Measurements from ENCODE around the gene PUS3. TPM values are rescaled to one million over a fixed set of nuclear protein-coding genes. Genes with fewer than 3 reads are reported as not detected.

Gene PUS3
- total RNA-seq, 4 donors from 2014 or later, result 9.2 to 11.9 (median 10.7) TPM

GRCh38 chr11:125950178-125950490 lies 47.1 kb upstream of the PUS3 start:
- TF ChIP-seq POLR2A (IDR thresholded peaks at IDR 0.05) (no peak), CTCF (IDR thresholded peaks at IDR 0.05) (no peak)
- peaks cover 13 to 37% (median 23%) of the 10 kb centered on the region in 3 donors for H3K4me1 ChIP-seq
- no peaks in the 10 kb centered on the region for H3K36me3 ChIP-seq
- intact Hi-C loops (cut with DNase I), result no loop called here
- DNase-seq, result no peak
- H3K9me3 ChIP-seq, result no peaks in the 10 kb centered on the region
- H3K27ac ChIP-seq, result no peak overlapping the region
- peaks cover 0 to 9% (median 0%) of the 10 kb centered on the region in 4 donors for H3K27me3 ChIP-seq
- WGBS, 2 donors, result 85% methylated on average over 6 of the region's 11 CpGs; no CpG with 5 or more reads in 1 of the 2 donors
- H3K4me3 ChIP-seq, result no peak overlapping the region

GRCh38 chr11:125949271-125950177 lies 46.5 kb upstream of the PUS3 start:
- intact Hi-C loops (cut with DNase I), result loop anchor here (10.0 kb wide), 1 partner anchor 105 kb away; no protein-coding TSS in a partner anchor
- Histone ChIP-seq H3K4me1 (peaks cover 13 to 37% (median 23%) of the 10 kb centered on the region in 3 donors), H3K9me3 (no peaks in the 10 kb centered on the region), H3K36me3 (no peaks in the 10 kb centered on the region), H3K27me3 (peaks cover 0 to 9% (median 0%) of the 10 kb centered on the region in 4 donors), H3K27ac (no peak overlapping the region), H3K4me3 (no peak overlapping the region)
- no peak for DNase-seq
- TF ChIP-seq CTCF (IDR thresholded peaks at IDR 0.05) (no peak), POLR2A (IDR thresholded peaks at IDR 0.05) (no peak)
- WGBS, 2 donors, result 89 to 90% methylated on average over 19 to 21 of the region's 22 CpGs

- TF ChIP-seq CTCF (IDR thresholded peaks at IDR 0.05) (no peak), POLR2A (IDR thresholded peaks at IDR 0.05) (no peak)
- Histone ChIP-seq H3K9me3 (no peaks in the 10 kb centered on the region), H3K36me3 (no peaks in the 10 kb centered on the region), H3K27ac (no peak overlapping the region), H3K27me3 (peaks cover 0 to 9% (median 0%) of the 10 kb centered on the region in 4 donors), H3K4me1 (peaks cover 13 to 31% (median 22%) of the 10 kb centered on the region in 3 donors), H3K4me3 (no peak overlapping the region)
- WGBS, 2 donors, result 84 to 86% methylated on average over 4 to 7 of the region's 23 CpGs
- intact Hi-C loops (cut with DNase I), result loop anchor here (10.0 kb wide), 1 partner anchor 106 kb away; no protein-coding TSS in a partner anchor
- DNase-seq, result no peak
Observed at GRCh38 chr11:125948278-125949051, 45.5 kb upstream of the PUS3 start.

- Histone ChIP-seq H3K4me1 (peaks cover 13 to 23% (median 16%) of the 10 kb centered on the region in 3 donors), H3K36me3 (no peaks in the 10 kb centered on the region), H3K4me3 (no peak overlapping the region), H3K9me3 (no peaks in the 10 kb centered on the region), H3K27me3 (peaks cover 0 to 9% (median 0%) of the 10 kb centered on the region in 4 donors), H3K27ac (no peak overlapping the region)
- TF ChIP-seq POLR2A (IDR thresholded peaks at IDR 0.05) (no peak), CTCF (IDR thresholded peaks at IDR 0.05) (no peak)
- intact Hi-C loops (cut with DNase I), result loop anchor here (10.0 kb wide), 1 partner anchor 107 kb away; no protein-coding TSS in a partner anchor
- DNase-seq, result no peak
- WGBS, 2 donors, result no CpG with 5 or more reads among the region's 24 CpGs
Observed at GRCh38 chr11:125947419-125948277, 44.6 kb upstream of the PUS3 start.
